ENCODE results near the gene IGFBP6.
"Not testable (repeated sequence)": the region's sequence is repeated elsewhere in the genome, so short reads cannot be mapped to it uniquely, and the experiment has no call there.

Gene IGFBP6

GRCh38 chr12:53098354-53098981 lies 1.0 kb downstream of the IGFBP6 start:
- no peak for DNase-seq

DNA sequence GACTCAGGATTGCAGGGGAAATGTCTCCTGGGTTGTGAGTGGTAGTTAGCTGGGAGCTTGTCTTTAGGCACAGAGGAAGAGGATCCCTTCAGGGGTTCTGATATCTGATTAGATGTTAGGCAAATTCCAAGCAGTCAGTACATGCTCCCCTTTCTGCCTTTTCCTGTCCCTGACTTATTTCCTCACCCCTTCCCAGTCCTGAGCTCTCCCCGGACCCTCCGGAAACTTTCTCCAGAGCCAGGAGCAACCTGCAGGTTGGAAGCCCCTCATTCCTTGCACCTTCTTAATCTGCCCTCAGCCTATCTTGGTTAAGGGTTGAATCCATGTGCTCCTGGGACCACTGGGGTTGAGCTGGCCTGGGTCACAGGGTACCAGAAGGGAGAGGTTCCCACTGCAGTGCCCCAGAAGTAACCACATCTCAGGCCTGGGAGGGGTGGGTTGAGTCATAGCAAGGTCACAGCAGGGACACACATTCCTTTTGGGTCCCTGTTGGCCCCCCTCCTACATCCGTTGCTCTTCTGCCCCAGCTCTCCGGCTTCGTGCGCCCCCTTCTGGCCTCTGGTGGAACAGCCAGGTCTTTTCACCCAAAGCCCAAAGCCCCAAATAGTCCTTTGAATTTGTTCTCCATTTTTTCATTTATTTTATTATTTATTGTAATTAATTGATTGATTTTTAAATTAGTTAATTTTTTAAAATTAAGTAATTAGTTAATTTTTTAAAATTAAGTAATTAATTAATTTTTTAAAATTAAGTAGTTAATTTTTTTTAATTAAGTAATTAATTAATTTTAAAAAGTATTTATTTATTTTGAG lies 1.8 kb downstream of the IGFBP6 start:
- DNase-seq: peak; percentile 73

- DNase-seq: no peak
Measured at GRCh38 chr12:53100466-53101151, 3.1 kb downstream of the IGFBP6 start.

- no peak for DNase-seq
Measured at GRCh38 chr12:53101266-53101665, 3.8 kb downstream of the IGFBP6 start.

DNA sequence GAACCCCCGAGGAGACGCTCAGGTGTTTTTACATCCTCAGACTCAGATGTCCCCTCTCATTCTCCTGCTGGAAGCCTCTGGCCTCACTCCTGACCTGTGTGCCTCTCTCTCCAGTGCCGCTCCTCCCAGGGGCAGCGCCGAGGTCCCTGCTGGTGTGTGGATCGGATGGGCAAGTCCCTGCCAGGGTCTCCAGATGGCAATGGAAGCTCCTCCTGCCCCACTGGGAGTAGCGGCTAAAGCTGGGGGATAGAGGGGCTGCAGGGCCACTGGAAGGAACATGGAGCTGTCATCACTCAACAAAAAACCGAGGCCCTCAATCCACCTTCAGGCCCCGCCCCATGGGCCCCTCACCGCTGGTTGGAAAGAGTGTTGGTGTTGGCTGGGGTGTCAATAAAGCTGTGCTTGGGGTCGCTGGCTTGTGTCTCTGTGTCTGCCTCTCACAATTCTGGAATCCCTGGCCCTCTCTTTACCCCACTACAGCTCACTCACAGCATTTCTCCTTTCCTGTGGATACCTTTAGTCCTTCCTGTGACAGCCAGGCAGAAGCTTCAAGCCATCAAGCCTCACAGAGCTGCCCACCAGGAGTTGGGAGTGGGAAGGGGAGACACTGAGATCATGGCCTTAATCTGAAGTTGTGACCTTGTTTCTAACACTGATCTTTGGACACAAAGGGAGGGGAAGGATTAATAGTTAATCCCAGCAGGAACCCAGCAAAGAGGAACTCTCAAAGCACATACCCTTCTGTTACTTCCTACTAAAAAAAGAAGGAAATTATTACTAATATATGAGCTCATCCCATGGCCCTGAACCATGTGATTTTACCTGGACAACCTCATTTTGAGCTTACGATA lies 4.7 kb downstream of the IGFBP6 start:
- DNase-seq: no peak

DNA sequence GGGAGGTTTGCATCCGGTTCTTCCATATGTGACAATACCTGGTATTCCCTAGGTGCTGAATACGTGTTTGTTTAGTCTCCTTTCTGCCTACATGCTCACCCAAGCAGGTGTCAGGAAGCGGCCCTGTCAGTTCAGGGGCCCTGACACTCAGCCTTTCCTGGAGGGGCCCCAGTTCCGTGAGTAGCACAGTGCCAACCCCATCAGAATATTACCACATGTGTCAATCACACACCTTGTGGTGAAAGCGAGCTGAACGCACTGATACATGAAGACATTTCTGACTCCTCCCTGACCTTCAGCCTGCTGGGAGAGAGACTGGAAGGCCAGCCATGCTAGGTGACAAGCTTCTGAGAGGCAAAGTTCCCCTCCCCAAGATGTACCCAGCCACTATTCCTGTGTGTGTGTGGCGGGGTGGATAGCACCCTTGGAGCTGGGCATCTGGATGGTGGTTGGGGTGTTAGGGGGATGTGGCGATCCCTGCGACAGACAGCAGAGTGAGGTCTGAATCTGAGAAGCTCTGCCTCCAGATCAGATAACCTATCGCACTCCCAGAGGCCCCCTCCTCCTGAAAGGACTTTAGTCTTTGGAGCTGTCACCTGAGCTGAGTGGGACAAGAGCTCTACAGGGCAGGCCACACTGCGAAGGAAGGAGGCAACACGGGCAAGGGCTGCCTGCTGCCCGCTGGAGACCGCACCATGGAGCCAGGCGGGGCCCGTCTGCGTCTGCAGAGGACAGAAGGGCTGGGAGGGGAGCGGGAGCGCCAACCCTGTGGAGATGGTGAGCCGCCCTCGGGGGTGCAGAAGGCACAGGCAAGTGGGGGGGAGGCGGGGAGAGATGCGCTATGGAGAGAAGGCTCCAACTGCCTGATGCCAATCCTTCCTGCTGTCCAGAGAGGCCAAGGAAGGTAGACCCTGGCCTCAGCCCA lies 5.7 kb downstream of the IGFBP6 start, which contains the start of gene SOAT2:
SOAT2 (plus strand) TSS at position 604 of the 925 bp plus-strand sequence; CDS start at position 696, 92 bp downstream.
- no peak for DNase-seq

GRCh38 chr12:53103860-53104305 lies 6.4 kb downstream of the IGFBP6 start:
- DNase-seq: no peak

DNA sequence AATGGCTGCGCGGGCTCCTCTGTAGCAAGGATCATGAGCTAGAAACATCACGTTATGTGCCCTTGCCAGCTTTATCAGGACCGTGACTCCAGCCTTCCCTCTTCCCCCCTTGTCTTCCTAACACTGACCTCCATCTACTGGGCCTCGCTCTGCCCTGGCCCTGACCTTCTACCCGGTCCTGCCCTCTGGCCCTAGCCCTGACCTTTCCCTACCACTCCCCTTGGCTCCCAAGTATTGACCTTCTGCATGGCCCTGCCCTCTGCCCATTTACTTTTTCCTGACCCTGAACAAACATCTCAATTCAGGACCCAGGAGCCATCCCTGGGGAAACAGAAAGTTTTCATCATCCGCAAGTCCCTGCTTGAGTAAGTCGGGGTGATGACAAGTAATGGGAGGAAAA lies 7.8 kb downstream of the IGFBP6 start:
- no peak for DNase-seq

DNA sequence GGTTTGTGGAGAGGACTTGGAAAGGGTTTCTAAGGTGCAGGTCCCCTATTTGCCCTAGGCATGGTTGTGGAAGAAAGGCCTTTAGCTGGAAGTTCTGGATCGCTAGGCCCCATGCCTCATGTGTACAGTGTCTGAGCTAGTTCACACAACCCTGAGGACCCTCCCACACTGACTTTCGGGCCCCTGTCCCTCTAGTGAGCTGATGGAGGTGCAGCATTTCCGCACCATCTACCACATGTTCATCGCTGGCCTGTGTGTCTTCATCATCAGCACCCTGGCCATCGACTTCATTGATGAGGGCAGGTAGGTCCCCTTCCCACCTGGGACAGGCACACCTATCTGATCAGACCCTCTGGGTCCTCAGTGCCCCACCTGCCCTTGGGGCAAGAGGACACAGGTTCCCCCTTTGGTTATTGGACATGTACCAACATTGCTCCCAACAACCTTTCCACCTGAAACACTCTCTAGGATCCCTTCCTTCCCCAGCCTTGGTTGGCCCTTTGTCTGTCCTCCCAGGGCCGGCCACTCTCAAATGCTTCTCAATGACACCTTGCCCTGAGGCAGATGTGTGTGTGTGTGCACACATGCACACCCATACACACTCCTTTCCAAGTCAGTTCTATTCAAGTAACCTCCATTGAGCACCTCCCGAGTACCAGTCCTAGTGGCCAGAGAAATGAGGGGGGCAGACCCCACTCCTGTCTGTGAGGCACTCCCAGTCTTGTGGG lies 8.4 kb downstream of the IGFBP6 start:
- no peak for DNase-seq

DNA sequence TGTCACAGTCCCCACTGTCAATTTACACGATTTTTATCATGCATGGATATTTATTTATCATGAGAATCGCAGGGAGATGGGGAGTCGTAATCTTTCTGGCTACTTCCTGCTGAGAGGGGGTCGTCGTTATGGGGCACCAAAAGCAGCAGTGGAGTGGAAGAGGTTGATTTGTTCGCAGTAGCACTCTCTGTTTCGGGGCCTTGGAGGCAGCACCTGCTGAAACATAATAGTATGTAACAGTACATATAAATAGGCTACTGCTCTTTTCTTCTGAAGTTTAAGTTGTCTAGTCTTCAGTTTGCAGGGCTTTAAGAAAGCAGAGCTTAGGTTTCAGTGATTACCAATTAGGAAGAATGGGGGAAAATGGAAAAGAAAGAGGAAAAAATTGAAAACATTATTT lies 9.7 kb downstream of the IGFBP6 start:
- no peak for DNase-seq

DNA sequence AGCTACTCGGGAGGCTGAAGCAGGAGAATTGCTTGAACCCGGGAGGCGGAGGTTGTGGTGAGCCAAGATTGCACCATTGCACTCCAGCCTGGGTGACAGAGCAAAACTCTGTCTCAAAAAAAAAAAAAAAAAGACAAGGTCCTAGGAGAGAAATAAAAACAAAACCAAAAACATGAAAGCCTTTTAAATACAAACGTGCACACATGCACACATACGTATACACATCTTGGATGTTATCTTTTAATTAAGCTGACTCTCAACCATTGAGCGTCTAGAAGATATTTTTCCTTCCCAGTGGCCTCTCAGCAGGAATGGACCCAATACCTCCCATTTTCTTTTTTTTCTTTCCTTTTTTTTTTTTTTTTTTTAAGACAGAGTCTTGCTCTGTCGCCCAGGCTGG lies 15.0 kb downstream of the IGFBP6 start:
- DNase-seq: not testable (repeated sequence)

GRCh38 chr12:53113136-53113705 lies 15.8 kb downstream of the IGFBP6 start:
- DNase-seq: no peak

GRCh38 chr12:53113951-53114350 lies 16.5 kb downstream of the IGFBP6 start:
- DNase-seq: no peak

DNA sequence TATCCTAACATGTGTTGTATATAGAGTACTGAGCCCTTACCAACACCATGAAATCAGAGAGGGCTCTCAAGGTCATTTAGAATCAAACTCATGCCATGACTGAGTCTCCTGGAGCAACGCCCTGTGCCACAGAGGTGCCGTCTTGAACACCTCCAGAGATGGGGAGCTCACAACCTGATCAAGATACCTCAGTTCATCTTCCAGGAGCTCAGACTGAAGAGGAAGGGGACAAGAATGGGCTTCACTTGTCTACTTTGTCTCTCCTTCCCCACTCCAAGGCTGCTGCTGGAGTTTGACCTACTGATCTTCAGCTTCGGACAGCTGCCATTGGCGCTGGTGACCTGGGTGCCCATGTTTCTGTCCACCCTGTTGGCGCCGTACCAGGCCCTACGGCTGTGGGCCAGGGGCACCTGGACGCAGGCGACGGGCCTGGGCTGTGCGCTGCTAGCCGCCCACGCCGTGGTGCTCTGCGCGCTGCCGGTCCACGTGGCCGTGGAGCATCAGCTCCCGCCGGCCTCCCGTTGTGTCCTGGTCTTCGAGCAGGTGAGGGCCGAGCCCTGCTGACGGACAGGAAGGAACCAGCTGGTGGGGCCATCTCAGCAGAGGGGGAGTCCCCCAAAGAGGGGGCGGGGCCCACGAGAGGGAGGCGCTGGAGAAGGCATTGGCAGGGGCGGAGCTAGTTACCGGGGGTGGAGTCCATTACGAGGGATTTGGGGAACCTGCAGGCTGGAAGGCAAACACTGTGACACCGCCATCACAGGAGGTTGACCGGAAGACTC lies 17.8 kb downstream of the IGFBP6 start:
- no peak for DNase-seq

- peak; percentile 62 for DNase-seq
Measured at GRCh38 chr12:53115891-53116648, 18.6 kb downstream of the IGFBP6 start.

DNA sequence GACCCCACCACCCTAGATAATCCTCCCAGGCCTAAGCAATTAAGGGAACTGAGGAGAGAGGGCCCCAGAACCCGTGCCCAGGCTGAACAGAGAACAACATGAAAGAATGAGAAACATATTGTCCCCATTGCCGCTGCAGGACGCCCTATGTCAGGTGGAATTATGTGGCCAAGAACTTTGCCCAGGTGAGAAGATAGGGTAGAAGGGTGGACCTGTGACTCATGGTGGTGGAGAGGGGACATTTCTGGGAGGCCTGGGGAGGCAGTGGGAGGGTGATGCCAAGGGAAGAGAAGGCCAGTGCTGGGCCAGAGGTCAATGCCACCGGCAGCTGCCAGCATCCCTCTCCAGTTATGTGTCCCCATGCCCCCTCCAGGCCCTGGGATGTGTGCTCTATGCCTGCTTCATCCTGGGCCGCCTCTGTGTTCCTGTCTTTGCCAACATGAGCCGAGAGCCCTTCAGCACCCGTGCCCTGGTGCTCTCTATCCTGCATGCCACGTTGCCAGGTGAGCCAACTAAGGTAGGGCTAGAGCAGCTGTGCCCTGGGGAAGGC lies 21.4 kb downstream of the IGFBP6 start:
- no peak for DNase-seq

DNA sequence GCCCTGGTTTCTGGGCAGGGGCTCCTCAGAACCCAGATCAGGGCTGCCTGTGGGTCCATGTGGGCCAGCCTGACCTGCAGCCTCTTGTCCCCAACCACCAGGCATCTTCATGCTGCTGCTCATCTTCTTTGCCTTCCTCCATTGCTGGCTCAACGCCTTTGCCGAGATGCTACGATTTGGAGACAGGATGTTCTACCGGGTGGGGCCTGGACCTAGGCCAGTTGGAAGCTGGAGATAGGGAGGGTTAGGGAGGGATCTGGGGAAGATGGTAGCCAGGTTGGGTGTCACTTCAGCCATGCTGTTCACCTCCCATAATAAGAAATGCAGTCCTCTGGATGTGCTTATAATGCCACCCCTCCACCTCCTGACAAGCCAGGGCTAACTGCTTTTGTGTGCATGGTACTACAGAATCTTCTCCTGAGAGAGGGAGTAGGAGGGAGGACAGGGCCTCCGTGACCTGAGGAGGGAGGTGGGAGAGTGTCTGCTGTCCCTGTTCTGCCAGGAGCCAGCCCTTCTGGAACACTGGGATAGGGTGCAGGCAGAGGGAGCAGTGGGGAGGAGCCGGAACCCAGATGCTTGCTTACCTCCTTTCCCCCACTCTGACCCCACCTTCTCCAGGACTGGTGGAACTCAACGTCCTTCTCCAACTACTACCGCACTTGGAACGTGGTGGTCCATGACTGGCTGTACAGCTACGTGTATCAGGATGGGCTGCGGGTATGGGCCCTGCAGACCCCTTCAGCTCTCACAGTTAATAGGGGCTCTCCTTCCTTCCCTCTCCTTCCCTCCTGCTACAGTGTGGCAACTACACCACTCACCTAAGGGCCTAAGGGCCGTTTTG lies 23.4 kb downstream of the IGFBP6 start:
- DNase-seq: no peak

Measured in NCI-H1694 (cell line).